ENCODE measurements around the gene GNB4. TPM values are rescaled to one million over a fixed set of nuclear protein-coding genes. Genes with fewer than 3 reads are reported as not detected.

The GNB4 gene
- total RNA-seq, 1 experiment from 2014 or later = 19.4 TPM

DNA sequence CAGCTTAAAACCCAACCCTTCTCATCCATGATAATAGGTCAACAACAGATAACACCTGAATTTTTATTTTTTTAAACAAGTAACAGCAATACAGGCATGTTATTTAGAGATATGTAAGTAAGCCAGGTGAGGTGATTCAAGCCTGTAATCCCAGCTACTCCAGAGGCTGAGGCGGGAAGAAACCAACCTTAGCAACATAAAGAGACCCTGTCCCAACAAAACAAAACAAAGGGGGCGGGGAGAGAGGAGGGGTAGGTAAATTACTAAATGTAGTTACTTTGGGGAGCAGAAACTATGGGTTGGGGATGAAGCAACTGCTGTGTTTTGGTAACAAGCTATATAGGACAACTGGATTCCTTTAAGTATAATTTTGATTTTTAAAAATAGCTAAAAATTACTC lies 47.0 kb downstream of the GNB4 start:
- DNase-seq = no peak
- Histone ChIP-seq H3K4me3 (no peak overlapping the region), H3K27me3 (ENCODE audit: insufficient read depth, low read depth) (no peaks in the 10 kb centered on the region), H3K4me2 (no peak overlapping the region), H3F3A (ENCODE audit: insufficient read depth, low read depth) (no peaks in the 10 kb centered on the region), H2AFZ (no peak overlapping the region), H3K9me3 (ENCODE audit: insufficient read depth, low read depth) (no peaks in the 10 kb centered on the region), H3K9me2 (ENCODE audit: insufficient read depth) (no peaks in the 10 kb centered on the region), H3K36me3 (ENCODE audit: low read depth) (no peaks in the 10 kb centered on the region), H4K20me1 (ENCODE audit: insufficient read depth) (no peaks in the 10 kb centered on the region), H3K79me2 (ENCODE audit: low read depth) (no peaks in the 10 kb centered on the region), H3K27ac (no peak overlapping the region), H3K4me1 (replicated peaks; ENCODE audit: insufficient read depth) (no peaks in the 10 kb centered on the region)
- ChIA-PET CTCF (no interaction called here), POLR2A (ENCODE audit: unreplicated experiment) (no interaction called here)
- intact Hi-C loops (cut with micrococcal nuclease; ENCODE audit: unreplicated experiment) = no loop called here
- BruUV-seq (replicated peaks) = no TSS peak
- TF ChIP-seq EZH2 (IDR thresholded peaks at IDR 0.05; ENCODE audit: low read depth) = no peak
- TF ChIP-seq, protein P1, sequence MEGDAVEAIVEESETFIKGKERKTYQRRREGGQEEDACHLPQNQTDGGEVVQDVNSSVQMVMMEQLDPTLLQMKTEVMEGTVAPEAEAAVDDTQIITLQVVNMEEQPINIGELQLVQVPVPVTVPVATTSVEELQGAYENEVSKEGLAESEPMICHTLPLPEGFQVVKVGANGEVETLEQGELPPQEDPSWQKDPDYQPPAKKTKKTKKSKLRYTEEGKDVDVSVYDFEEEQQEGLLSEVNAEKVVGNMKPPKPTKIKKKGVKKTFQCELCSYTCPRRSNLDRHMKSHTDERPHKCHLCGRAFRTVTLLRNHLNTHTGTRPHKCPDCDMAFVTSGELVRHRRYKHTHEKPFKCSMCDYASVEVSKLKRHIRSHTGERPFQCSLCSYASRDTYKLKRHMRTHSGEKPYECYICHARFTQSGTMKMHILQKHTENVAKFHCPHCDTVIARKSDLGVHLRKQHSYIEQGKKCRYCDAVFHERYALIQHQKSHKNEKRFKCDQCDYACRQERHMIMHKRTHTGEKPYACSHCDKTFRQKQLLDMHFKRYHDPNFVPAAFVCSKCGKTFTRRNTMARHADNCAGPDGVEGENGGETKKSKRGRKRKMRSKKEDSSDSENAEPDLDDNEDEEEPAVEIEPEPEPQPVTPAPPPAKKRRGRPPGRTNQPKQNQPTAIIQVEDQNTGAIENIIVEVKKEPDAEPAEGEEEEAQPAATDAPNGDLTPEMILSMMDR (conservative IDR thresholded peaks at IDR 0.05) = no peak

DNA sequence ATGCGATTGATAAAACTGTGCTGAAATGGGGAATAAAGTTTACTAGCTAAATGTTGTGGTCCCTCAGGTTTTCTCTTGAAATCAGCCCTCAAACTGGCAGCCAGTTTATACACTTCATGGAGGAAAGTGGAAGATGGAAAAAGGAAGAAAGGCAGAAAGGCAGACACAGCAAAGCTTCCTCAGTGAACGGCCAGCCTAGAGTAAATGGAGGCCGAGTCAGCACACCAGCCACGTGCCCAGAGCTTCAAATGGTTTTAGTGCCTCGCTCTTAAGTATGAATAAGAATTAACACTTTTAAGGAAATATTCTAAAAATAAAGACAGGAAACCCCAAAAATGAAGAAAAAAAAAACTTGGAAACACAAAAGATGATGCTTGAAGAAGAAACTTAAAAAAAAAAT lies 48.3 kb downstream of the GNB4 start:
- ChIA-PET CTCF (no interaction called here), POLR2A (ENCODE audit: unreplicated experiment) (no interaction called here)
- Histone ChIP-seq H3F3A (ENCODE audit: insufficient read depth, low read depth) (no peaks in the 10 kb centered on the region), H3K27me3 (ENCODE audit: insufficient read depth, low read depth) (no peaks in the 10 kb centered on the region), H3K36me3 (ENCODE audit: low read depth) (no peaks in the 10 kb centered on the region), H3K4me3 (no peak overlapping the region), H3K27ac (no peak overlapping the region), H3K9me3 (ENCODE audit: insufficient read depth, low read depth) (no peaks in the 10 kb centered on the region), H4K20me1 (ENCODE audit: insufficient read depth) (no peaks in the 10 kb centered on the region), H3K79me2 (ENCODE audit: low read depth) (no peaks in the 10 kb centered on the region), H3K4me1 (replicated peaks; ENCODE audit: insufficient read depth) (no peaks in the 10 kb centered on the region), H3K4me2 (no peak overlapping the region), H3K9me2 (ENCODE audit: insufficient read depth) (no peaks in the 10 kb centered on the region), H2AFZ (no peak overlapping the region)
- TF ChIP-seq, protein P1 (conservative IDR thresholded peaks at IDR 0.05) = no peak
- TF ChIP-seq EZH2 (IDR thresholded peaks at IDR 0.05; ENCODE audit: low read depth) = no peak
- intact Hi-C loops (cut with micrococcal nuclease; ENCODE audit: unreplicated experiment) = no loop called here
- no TSS peak for BruUV-seq (replicated peaks)
- DNase-seq = no peak

DNA sequence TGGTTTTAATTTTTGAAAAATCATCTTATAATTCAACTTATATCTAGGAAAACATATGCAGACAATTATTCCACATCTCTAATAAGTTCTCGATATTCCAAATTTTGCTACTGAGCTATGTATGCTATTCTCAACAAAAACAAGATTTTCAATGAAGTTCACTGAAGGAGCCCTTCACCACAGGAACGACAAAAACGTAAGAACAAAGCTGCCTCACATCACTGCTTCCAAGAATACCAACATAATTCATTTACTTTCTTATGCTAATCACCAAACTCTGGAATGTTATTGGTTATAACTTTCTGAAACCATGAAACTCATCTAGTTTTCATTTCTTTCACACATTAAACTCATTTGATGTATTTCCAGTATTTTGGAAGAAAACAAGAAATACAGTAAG lies 49.7 kb downstream of the GNB4 start:
- no peak for DNase-seq
- POLR2A ChIA-PET (ENCODE audit: unreplicated experiment) = no interaction called here

More for the DNA sequence above, 49.7 kb downstream of the GNB4 start:
- H3K9me2 ChIP-seq (ENCODE audit: insufficient read depth) = no peaks in the 10 kb centered on the region
- no peak for TF ChIP-seq EZH2 (IDR thresholded peaks at IDR 0.05; ENCODE audit: low read depth)
- TF ChIP-seq, protein P1 (conservative IDR thresholded peaks at IDR 0.05) = no peak
- H3K4me2 ChIP-seq = no peak overlapping the region
- H2AFZ ChIP-seq = no peak overlapping the region
- H3K4me3 ChIP-seq = no peak overlapping the region
- no peak overlapping the region for H3K27ac ChIP-seq
- 0 out of 2 replicates have a peak, but pooled peaks cover under 1% of the 10 kb centered on the region for H4K20me1 ChIP-seq (ENCODE audit: insufficient read depth)
- H3K27me3 ChIP-seq (ENCODE audit: insufficient read depth, low read depth) = no peaks in the 10 kb centered on the region
- CTCF ChIA-PET = no interaction called here
- no peaks in the 10 kb centered on the region for H3K79me2 ChIP-seq (ENCODE audit: low read depth)
- no TSS peak for BruUV-seq (replicated peaks)
- H3K9me3 ChIP-seq (ENCODE audit: insufficient read depth, low read depth) = no peaks in the 10 kb centered on the region
- H3K4me1 ChIP-seq (replicated peaks; ENCODE audit: insufficient read depth) = no peaks in the 10 kb centered on the region
- intact Hi-C loops (cut with micrococcal nuclease; ENCODE audit: unreplicated experiment) = no loop called here
- H3K36me3 ChIP-seq (ENCODE audit: low read depth) = no peaks in the 10 kb centered on the region
- H3F3A ChIP-seq (ENCODE audit: insufficient read depth, low read depth) = no peaks in the 10 kb centered on the region
